ENCODE data around the gene TUBB1. TPM values are rescaled to one million over a fixed set of nuclear protein-coding genes. Genes with fewer than 3 reads are reported as not detected.
A peak's percentile ranks its signal among the peaks of the same experiment; 100 is the strongest.

The TUBB1 gene
- total and polyA plus RNA-seq, 2 of the 13 experiments (the other 11 are each of a cell fraction or from before 2014, with no cell fraction given), result 0.11 to 57.6 TPM

GRCh38 chr20:59042151-59042795, 23.0 kb downstream of the TUBB1 start, which contains the start of gene PRELID3B (continued):
- TF ChIP-seq, protein P1, sequence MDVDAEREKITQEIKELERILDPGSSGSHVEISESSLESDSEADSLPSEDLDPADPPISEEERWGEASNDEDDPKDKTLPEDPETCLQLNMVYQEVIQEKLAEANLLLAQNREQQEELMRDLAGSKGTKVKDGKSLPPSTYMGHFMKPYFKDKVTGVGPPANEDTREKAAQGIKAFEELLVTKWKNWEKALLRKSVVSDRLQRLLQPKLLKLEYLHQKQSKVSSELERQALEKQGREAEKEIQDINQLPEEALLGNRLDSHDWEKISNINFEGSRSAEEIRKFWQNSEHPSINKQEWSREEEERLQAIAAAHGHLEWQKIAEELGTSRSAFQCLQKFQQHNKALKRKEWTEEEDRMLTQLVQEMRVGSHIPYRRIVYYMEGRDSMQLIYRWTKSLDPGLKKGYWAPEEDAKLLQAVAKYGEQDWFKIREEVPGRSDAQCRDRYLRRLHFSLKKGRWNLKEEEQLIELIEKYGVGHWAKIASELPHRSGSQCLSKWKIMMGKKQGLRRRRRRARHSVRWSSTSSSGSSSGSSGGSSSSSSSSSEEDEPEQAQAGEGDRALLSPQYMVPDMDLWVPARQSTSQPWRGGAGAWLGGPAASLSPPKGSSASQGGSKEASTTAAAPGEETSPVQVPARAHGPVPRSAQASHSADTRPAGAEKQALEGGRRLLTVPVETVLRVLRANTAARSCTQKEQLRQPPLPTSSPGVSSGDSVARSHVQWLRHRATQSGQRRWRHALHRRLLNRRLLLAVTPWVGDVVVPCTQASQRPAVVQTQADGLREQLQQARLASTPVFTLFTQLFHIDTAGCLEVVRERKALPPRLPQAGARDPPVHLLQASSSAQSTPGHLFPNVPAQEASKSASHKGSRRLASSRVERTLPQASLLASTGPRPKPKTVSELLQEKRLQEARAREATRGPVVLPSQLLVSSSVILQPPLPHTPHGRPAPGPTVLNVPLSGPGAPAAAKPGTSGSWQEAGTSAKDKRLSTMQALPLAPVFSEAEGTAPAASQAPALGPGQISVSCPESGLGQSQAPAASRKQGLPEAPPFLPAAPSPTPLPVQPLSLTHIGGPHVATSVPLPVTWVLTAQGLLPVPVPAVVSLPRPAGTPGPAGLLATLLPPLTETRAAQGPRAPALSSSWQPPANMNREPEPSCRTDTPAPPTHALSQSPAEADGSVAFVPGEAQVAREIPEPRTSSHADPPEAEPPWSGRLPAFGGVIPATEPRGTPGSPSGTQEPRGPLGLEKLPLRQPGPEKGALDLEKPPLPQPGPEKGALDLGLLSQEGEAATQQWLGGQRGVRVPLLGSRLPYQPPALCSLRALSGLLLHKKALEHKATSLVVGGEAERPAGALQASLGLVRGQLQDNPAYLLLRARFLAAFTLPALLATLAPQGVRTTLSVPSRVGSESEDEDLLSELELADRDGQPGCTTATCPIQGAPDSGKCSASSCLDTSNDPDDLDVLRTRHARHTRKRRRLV (CRISPR knock-in tag; IDR thresholded peaks at IDR 0.05), result no peak
- TF ChIP-seq ZNF496 (CRISPR knock-in tag; IDR thresholded peaks at IDR 0.05; ENCODE audit: insufficient replicate concordance) (no peak), ETS1 (CRISPR knock-in tag; IDR thresholded peaks at IDR 0.05) (no peak), ZNF225 (CRISPR knock-in tag; IDR thresholded peaks at IDR 0.05) (no peak), HOMEZ (CRISPR knock-in tag; IDR thresholded peaks at IDR 0.05; ENCODE audit: low read depth) (no peak), ZNF761 (CRISPR knock-in tag; conservative IDR thresholded peaks at IDR 0.05) (0 out of 2 replicates have a peak, but pooled peaks have one; percentile 47), ZNF589 (CRISPR knock-in tag; conservative IDR thresholded peaks at IDR 0.05) (no peak), ZFP62 (CRISPR knock-in tag; IDR thresholded peaks at IDR 0.05) (no peak), CENPT (CRISPR knock-in tag; IDR thresholded peaks at IDR 0.05; ENCODE audit: low read depth) (peak; percentile 72; the same call in 1 of the 2 replicates), FLYWCH1 (CRISPR knock-in tag; IDR thresholded peaks at IDR 0.05) (no peak; the same call in 1 of the 2 replicates), ZNF788 (CRISPR knock-in tag; IDR thresholded peaks at IDR 0.05; ENCODE audit: borderline replicate concordance) (0 out of 2 replicates have a peak, but pooled peaks have one; percentile 32), ZMAT5 (CRISPR knock-in tag; IDR thresholded peaks at IDR 0.05; ENCODE audit: borderline replicate concordance, low read depth) (no peak), ZNF530 (CRISPR knock-in tag; IDR thresholded peaks at IDR 0.05; ENCODE audit: low read depth) (no peak), EZH2 (conservative IDR thresholded peaks at IDR 0.05; ENCODE audit: low read depth, low read length) (no peak), ZNF879 (CRISPR knock-in tag; IDR thresholded peaks at IDR 0.05) (no peak), ZNF720 (CRISPR knock-in tag; IDR thresholded peaks at IDR 0.05) (no peak), GABPA (IDR thresholded peaks at IDR 0.05; ENCODE audit: low read depth, low read length) (no peak), GABPA (CRISPR knock-in tag; IDR thresholded peaks at IDR 0.05; ENCODE audit: low read depth) (peak; percentile 56; the same call in 1 of the 2 replicates)
- TF ChIP-seq, protein P2, sequence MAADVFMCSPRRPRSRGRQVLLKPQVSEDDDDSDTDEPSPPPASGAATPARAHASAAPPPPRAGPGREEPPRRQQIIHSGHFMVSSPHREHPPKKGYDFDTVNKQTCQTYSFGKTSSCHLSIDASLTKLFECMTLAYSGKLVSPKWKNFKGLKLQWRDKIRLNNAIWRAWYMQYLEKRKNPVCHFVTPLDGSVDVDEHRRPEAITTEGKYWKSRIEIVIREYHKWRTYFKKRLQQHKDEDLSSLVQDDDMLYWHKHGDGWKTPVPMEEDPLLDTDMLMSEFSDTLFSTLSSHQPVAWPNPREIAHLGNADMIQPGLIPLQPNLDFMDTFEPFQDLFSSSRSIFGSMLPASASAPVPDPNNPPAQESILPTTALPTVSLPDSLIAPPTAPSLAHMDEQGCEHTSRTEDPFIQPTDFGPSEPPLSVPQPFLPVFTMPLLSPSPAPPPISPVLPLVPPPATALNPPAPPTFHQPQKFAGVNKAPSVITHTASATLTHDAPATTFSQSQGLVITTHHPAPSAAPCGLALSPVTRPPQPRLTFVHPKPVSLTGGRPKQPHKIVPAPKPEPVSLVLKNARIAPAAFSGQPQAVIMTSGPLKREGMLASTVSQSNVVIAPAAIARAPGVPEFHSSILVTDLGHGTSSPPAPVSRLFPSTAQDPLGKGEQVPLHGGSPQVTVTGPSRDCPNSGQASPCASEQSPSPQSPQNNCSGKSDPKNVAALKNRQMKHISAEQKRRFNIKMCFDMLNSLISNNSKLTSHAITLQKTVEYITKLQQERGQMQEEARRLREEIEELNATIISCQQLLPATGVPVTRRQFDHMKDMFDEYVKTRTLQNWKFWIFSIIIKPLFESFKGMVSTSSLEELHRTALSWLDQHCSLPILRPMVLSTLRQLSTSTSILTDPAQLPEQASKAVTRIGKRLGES (CRISPR knock-in tag; IDR thresholded peaks at IDR 0.05; ENCODE audit: borderline replicate concordance), result no peak
